Anterior cingulate cortex (tissue), 58 donors: ENCODE measurements around the gene ARHGEF16.

Source experiments
- DNase-seq, 58 donors: peaks; one replicate each; lab custom pipeline; 2025; lab: John Stamatoyannopoulos, UW

The ARHGEF16 gene

GRCh38 chr1:3454811-3455618, 550 bp downstream of the ARHGEF16 start:
- no peak for DNase-seq

DNA sequence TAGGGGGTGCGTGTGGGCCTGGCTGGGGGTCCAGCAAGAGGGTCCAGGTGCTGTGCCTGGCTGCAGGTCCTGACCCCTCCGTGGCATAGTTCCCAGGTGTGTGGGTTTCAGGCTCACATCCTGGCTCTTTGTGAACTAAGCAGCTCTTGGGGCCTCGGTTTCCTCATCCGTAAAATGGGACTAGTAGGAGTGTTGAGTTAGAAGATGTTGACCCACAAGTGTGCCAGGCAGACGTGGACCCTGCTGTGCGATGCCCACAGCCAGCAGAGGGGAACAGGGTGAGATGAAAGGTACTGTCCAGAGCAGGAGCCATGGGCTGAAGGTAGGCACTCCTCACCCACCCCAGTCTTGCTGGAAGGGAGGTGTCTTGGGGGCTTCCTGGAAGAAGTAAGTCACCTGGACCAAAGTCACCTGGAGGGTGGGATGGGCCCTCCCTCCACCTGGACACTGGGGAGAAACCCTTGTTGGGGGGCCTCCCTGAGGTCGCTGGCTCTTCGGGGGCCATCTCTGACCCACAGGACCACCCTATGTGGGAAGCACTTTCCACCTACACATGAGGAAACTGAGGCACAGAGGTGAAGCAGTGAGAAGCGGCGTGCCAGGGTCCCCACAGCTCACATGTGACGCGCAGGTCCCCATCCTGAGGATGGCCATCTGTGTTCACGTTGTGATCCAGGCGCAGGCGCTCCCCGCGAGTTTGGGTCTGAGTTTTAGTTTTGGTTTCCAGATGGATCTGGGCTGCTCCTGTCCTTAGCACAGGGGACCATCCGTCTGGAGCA, 1.4 kb downstream of the ARHGEF16 start:
- no peak for DNase-seq

- no peak for DNase-seq
These were observed 2.0 kb downstream of the ARHGEF16 start for GRCh38 chr1:3456449-3456963.

DNA sequence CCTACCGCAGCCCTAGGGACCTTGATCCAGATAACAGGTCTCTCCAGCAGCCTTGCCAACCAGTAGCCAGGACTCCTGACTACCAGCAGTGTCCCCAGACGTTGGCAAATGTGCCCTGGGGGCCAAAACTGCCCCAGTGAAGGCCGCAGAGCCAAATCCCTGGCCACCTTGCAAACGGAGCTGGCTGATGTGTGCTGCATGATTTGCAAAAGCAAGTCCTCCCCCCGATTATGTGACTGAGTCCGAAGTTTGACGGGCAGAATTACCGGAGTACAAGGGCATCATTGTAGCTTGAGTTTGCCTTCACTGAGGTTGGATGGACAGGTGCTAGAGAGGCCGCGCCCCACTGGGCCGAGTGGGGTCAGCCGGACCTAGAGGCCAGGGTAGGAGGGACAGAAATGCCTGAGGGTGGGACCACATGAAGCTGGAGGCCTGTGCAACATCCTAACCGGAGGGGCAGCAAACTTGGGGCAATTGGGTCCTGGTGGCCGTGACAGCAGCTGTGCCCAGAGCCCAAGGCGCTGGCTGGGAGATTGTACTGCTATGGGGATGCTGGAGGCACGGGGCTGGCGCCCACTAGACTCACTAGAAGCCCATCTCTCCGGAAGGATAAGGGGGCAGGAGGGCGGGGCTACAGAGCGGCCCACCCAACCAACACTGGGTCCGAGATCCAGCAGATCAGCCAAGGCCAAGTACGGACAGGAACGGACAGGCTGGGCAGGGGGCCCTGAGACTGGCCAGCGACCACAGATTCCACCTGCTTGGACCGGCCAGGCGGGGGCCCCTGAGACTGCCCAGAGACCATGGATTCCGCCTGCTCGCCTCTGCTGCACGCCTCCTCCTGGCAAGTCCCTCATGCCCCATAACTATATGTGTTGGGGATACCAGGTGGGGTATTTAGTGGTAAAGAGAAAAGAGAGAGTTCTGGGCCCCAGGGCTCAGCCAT, 2.8 kb downstream of the ARHGEF16 start:
- no peak for DNase-seq

- DNase-seq, result peak in 19 of 58 donors; percentile 16 to 70 (median 42)
These were observed 3.7 kb downstream of the ARHGEF16 start for GRCh38 chr1:3457910-3458883.

- no peak for DNase-seq
These were observed 4.8 kb downstream of the ARHGEF16 start for GRCh38 chr1:3459051-3459908.

DNA sequence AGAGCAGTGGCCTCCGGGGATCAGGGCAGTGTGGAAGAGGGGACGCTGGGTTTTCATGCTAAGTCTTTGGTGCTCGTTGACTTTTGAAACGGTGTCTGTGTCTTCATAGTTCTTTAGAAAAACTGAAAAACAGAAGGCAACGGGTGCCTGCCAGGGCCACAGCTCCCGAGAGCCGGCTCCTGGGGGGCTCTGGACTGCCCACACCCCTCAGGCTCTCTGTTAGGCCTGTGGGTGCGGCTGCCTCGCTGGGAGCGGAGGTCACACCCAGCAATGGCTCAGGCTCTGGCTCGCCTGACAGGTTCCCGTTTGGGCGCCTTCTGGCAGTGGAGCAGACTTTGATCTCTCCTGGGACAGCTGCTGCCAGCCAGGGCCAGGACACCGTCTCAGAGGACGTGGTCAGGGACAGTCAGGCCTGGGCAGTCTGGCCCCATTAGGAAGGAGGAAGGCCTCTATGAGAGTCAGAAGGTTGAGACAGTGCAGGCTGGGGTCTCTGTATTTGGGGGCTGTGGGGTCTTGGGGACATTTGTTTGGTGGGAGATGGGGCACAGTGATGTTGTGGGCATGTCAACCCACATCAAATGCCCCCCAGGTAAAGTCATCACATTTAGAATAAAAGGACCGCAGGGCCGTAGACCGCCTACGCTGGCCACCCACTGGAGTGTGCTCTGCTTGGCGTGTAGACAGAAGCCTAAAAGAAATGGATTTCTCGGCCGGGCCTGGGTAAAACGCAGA, 5.6 kb downstream of the ARHGEF16 start:
- DNase-seq, result no peak

- no peak for DNase-seq
These were observed 6.2 kb downstream of the ARHGEF16 start for GRCh38 chr1:3460672-3461131.

- DNase-seq, result no peak
These were observed 6.9 kb downstream of the ARHGEF16 start for GRCh38 chr1:3461238-3461933.

GRCh38 chr1:3461934-3462275, 7.4 kb downstream of the ARHGEF16 start:
- no peak for DNase-seq

- no peak for DNase-seq
These were observed 8.0 kb downstream of the ARHGEF16 start for GRCh38 chr1:3462356-3463012.

DNA sequence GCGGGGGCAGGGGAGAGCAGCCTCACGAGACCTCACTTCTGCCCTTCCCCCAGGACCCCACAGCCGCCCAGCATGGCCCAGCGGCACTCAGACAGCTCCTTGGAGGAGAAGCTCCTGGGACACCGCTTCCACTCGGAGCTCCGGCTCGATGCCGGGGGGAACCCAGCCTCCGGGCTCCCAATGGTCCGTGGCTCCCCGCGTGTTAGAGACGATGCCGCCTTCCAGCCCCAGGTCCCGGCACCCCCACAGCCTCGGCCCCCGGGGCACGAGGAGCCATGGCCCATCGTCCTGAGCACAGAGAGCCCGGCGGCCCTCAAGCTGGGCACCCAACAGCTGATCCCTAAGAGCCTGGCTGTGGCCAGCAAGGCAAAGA, 8.5 kb downstream of the ARHGEF16 start:
- DNase-seq, result no peak

DNA sequence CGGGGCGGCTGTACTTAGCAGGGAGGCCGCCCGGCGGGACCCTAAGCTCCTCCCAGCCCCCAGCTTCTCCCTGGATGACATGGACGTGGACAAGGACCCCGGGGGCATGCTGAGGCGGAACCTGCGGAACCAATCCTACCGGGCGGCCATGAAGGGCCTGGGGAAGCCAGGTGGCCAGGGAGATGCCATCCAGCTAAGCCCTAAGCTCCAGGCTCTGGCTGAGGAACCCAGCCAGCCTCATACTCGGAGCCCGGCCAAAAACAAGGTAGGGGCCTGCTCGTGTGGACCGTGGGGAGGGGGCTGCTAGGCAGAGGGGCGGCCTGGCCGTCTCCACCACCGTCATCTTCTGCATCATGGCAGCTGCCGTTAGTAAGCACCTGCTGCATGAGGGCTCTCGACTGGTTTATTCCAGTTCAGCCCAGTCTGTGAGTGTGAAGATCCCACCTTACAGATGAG, 9.0 kb downstream of the ARHGEF16 start:
- no peak for DNase-seq

GRCh38 chr1:3463891-3464648, 9.6 kb downstream of the ARHGEF16 start:
- no peak for DNase-seq

- DNase-seq, result no peak
These were observed 10.2 kb downstream of the ARHGEF16 start for GRCh38 chr1:3464649-3465025.
